Measurements from ENCODE around the gene CDO1. TPM values are rescaled to one million over a fixed set of nuclear protein-coding genes. Genes with fewer than 3 reads are reported as not detected.

CDO1 gene
- total RNA-seq, 1 donor from 2014 or later: 136 TPM

- TF ChIP-seq CTCF (IDR thresholded peaks at IDR 0.05; ENCODE audit: partially characterized antibody, unreplicated experiment): no peak
- DNase-seq: no peak
- H3K9me3 Mint-ChIP-seq (ENCODE audit: unreplicated experiment): peaks cover 2% of the 10 kb centered on the region
- peaks cover 22% of the 10 kb centered on the region for H3K4me1 Mint-ChIP-seq (ENCODE audit: low read depth, unreplicated experiment)
- H3K27ac Mint-ChIP-seq (ENCODE audit: unreplicated experiment): no peak overlapping the region
- H3K4me3 Mint-ChIP-seq (ENCODE audit: unreplicated experiment): no peak overlapping the region
- peaks cover 2% of the 10 kb centered on the region for H3K27me3 Mint-ChIP-seq (ENCODE audit: unreplicated experiment)
- no peaks in the 10 kb centered on the region for H3K36me3 Mint-ChIP-seq (ENCODE audit: unreplicated experiment)
Observed at GRCh38 chr5:115798252-115798651, 18.2 kb downstream of the CDO1 start.

GRCh38 chr5:115796656-115797055 is 19.8 kb downstream of the CDO1 start:
- H3K9me3 Mint-ChIP-seq (ENCODE audit: unreplicated experiment): peaks cover 2% of the 10 kb centered on the region
- H3K27me3 Mint-ChIP-seq (ENCODE audit: unreplicated experiment): peaks cover 2% of the 10 kb centered on the region
- no peak for DNase-seq
- peaks cover 32% of the 10 kb centered on the region for H3K4me1 Mint-ChIP-seq (ENCODE audit: low read depth, unreplicated experiment)
- no peaks in the 10 kb centered on the region for H3K36me3 Mint-ChIP-seq (ENCODE audit: unreplicated experiment)
- peak overlapping the region; percentile 79 for H3K4me3 Mint-ChIP-seq (ENCODE audit: unreplicated experiment)
- no peak overlapping the region for H3K27ac Mint-ChIP-seq (ENCODE audit: unreplicated experiment)
- no peak for TF ChIP-seq CTCF (IDR thresholded peaks at IDR 0.05; ENCODE audit: partially characterized antibody, unreplicated experiment)

- Mint-ChIP-seq H3K27me3 (ENCODE audit: unreplicated experiment) (peaks cover 2% of the 10 kb centered on the region), H3K27ac (ENCODE audit: unreplicated experiment) (no peak overlapping the region), H3K4me1 (ENCODE audit: low read depth, unreplicated experiment) (peaks cover 32% of the 10 kb centered on the region)
Observed at GRCh38 chr5:115795700-115796099, 20.8 kb downstream of the CDO1 start.

GRCh38 chr5:115788440-115788839 is 28.0 kb downstream of the CDO1 start:
- no peaks in the 10 kb centered on the region for H3K36me3 Mint-ChIP-seq (ENCODE audit: unreplicated experiment)
- TF ChIP-seq CTCF (IDR thresholded peaks at IDR 0.05; ENCODE audit: partially characterized antibody, unreplicated experiment): no peak
- DNase-seq: no peak
- H3K27ac Mint-ChIP-seq (ENCODE audit: unreplicated experiment): no peak overlapping the region
- no peaks in the 10 kb centered on the region for H3K9me3 Mint-ChIP-seq (ENCODE audit: unreplicated experiment)
- peaks cover 34% of the 10 kb centered on the region for H3K4me1 Mint-ChIP-seq (ENCODE audit: low read depth, unreplicated experiment)
- no peak overlapping the region for H3K4me3 Mint-ChIP-seq (ENCODE audit: unreplicated experiment)
- H3K27me3 Mint-ChIP-seq (ENCODE audit: unreplicated experiment): no peaks in the 10 kb centered on the region

More at GRCh38 chr5:115795700-115796099, 20.8 kb downstream of the CDO1 start:
- no peak for DNase-seq
- no peaks in the 10 kb centered on the region for H3K36me3 Mint-ChIP-seq (ENCODE audit: unreplicated experiment)
- peaks cover 2% of the 10 kb centered on the region for H3K9me3 Mint-ChIP-seq (ENCODE audit: unreplicated experiment)
- no peak for TF ChIP-seq CTCF (IDR thresholded peaks at IDR 0.05; ENCODE audit: partially characterized antibody, unreplicated experiment)
- H3K4me3 Mint-ChIP-seq (ENCODE audit: unreplicated experiment): peak overlapping the region; percentile 15

GRCh38 chr5:115787426-115787825 is 29.0 kb downstream of the CDO1 start:
- Mint-ChIP-seq H3K36me3 (ENCODE audit: unreplicated experiment) (no peaks in the 10 kb centered on the region), H3K27me3 (ENCODE audit: unreplicated experiment) (no peaks in the 10 kb centered on the region), H3K4me1 (ENCODE audit: low read depth, unreplicated experiment) (peaks cover 24% of the 10 kb centered on the region), H3K4me3 (ENCODE audit: unreplicated experiment) (no peak overlapping the region), H3K27ac (ENCODE audit: unreplicated experiment) (no peak overlapping the region), H3K9me3 (ENCODE audit: unreplicated experiment) (no peaks in the 10 kb centered on the region)
- no peak for TF ChIP-seq CTCF (IDR thresholded peaks at IDR 0.05; ENCODE audit: partially characterized antibody, unreplicated experiment)
- peak; percentile 55 for DNase-seq
